GM23248 (cell line): ENCODE measurements around the gene NFE2L3.

Source experiments
- EZH2 ChIP-seq: fragments of 200-600 bp; sonication (generic); IDR thresholded peaks from 2 replicates; pipeline ENCODE4 v1.6.1; 2018; ENCODE audit warnings: antibody characterized with exemption, mild to moderate bottlenecking; ENCODE audit not compliant: insufficient read depth, poor library complexity, severe bottlenecking
- EZH2phosphoT487 ChIP-seq: fragments of 200-600 bp; sonication (generic); IDR thresholded peaks from 2 replicates; pipeline ENCODE4 v1.6.1; 2018; ENCODE audit warnings: antibody characterized with exemption, moderate library complexity, mild to moderate bottlenecking, low read depth; ENCODE audit not compliant: insufficient read depth

GRCh38 chr7:26189697-26190096, 37.7 kb downstream of the NFE2L3 start:
- TF ChIP-seq EZH2, result no peak
- TF ChIP-seq EZH2phosphoT487, result no peak
